Stomach smooth muscle (tissue), 2 donors: Measurements from ENCODE around the gene OLA1.
"Not testable (repeated sequence)": the region's sequence is repeated elsewhere in the genome, so short reads cannot be mapped to it uniquely, and the experiment has no call there.

Experiments used
- H3K27ac ChIP-seq: one replicate; pipeline ENCODE4 v1.7.0; 2013; ENCODE audit warnings: mild to moderate bottlenecking, low read length, inconsistent platforms
- H3K27me3 ChIP-seq, 2 donors: one replicate each; pipeline ENCODE4 v1.7.0; 2013; ENCODE audit warnings: low read length in 2 of 2; ENCODE audit not compliant: insufficient read depth in 2 of 2, control insufficient read depth in 1 of 2
- H3K36me3 ChIP-seq, 2 donors: one replicate each; pipeline ENCODE4 v1.7.0; 2013; ENCODE audit warnings: low read length in 2 of 2; ENCODE audit not compliant: control insufficient read depth in 2 of 2, insufficient read depth in 2 of 2
- H3K4me1 ChIP-seq: one replicate; pipeline ENCODE4 v1.7.0; 2013; ENCODE audit warnings: low read length; ENCODE audit not compliant: control insufficient read depth, insufficient read depth
- H3K4me3 ChIP-seq, 2 donors: one replicate each; pipeline ENCODE4 v1.7.0; 2013; ENCODE audit warnings: low read length in 2 of 2
- H3K9ac ChIP-seq, 2 donors: one replicate each; pipeline ENCODE4 v1.7.0; 2013; ENCODE audit warnings: low read length in 2 of 2, mild to moderate bottlenecking in 1 of 2
- H3K9me3 ChIP-seq, 2 donors: one replicate each; pipeline ENCODE4 v1.7.0; 2013; ENCODE audit warnings: low read length in 2 of 2; ENCODE audit not compliant: control insufficient read depth in 2 of 2
- donor health status: healthy.
- donor health status: Pancreatic carcinoma.

The OLA1 gene

DNA sequence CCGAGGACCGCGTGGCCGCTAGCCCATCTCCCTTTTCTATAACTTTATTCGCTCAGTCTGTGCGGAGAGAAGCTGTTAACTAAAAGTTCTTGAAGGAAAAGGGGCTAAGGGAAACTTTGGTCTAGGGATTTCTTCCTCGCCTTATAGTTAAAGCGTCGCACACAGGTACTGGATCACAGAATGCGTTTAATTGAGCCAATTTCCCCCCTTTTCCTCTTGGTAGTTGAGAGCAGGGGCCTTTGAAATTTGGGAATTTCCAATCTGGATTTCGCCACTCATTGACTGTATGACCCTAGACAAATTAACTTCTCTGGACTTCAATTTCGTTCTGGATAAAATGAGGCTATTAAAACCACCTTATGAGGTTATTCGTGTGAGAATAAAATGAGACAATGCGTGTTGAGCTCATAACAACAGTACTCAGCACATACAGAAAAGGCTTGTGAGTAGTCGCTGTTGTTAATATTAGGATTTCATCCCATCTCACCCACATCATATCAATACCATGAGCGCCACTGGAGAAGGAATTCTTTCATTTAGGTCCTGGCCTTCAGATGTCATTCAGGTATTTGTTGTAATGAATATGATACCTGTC lies 763 bp upstream of the OLA1 start:
- peak overlapping the region; percentile 78 to 85 for H3K9ac ChIP-seq
- no peaks in the 10 kb centered on the region for H3K27me3 ChIP-seq
- H3K36me3 ChIP-seq: no peaks in the 10 kb centered on the region
- H3K4me1 ChIP-seq: peaks cover 9% of the 10 kb centered on the region
- H3K4me3 ChIP-seq: peak overlapping the region; percentile 75 to 86
- H3K9me3 ChIP-seq: no peaks in the 10 kb centered on the region
- H3K27ac ChIP-seq: peak overlapping the region; percentile 66

DNA sequence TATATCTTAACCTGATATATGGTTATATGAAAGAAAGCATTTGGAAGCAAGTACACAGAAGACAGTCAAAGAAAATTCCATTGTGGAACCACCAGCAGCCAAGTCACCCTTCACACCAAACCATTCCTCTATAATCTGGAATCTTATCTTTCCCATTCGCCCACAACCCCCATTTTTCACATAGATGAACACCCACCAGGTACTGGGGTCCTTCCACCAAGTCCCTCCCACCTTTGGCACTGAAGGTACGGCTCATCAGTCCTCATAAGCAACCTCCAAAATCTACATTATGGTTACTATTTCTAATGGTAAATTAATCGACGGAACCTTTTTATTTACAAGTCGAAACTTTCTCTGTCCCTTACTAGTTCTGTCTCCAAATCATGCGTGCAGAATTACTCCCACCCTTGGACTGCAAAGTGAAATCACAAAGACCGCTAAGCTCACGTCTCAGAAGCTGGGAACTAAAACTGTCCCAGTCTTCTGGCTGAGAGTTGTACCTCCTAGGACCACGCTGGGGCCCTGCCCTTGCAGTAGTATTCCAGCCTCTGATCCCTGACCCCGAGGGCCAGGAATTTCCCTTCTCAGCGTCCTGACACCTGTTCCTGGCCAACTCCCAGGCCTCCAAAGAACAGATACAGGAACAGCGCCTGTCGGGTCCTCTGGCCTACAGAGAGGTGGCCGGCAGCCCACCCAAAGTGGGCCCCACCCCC lies 702 bp downstream of the OLA1 start:
- Histone ChIP-seq H3K4me3 (peak overlapping the region; percentile 82 to 86), H3K27ac (peak overlapping the region; percentile 66), H3K36me3 (no peaks in the 10 kb centered on the region), H3K4me1 (peaks cover 9% of the 10 kb centered on the region), H3K27me3 (no peaks in the 10 kb centered on the region), H3K9ac (peak overlapping the region; percentile 71 to 78), H3K9me3 (no peaks in the 10 kb centered on the region)

DNA sequence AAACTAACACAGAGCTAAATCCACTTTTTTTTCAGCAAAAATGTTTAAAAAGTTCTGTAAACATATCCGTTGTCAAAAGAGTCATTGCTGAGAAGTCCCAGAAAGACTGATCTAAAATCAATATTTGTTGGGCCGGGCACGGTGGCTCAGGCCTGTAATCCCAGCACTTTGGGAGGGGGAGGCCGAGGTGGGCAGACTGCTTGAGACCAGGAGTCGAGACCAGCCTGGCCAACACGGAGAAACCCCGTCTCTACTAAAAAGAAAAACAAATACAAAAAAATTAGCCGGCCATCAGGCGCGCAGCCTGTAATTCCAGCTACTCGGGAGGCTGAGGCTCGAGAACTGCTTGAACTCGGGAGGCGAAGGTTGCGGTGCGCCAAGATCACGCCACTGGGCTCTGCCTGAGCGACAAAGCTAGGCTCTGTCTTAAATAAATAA lies 1.4 kb downstream of the OLA1 start:
- H3K9ac ChIP-seq: no peak overlapping the region
- no peaks in the 10 kb centered on the region for H3K9me3 ChIP-seq
- H3K36me3 ChIP-seq: no peaks in the 10 kb centered on the region
- no peak overlapping the region for H3K4me3 ChIP-seq
- H3K4me1 ChIP-seq: peaks cover 9% of the 10 kb centered on the region
- no peak overlapping the region for H3K27ac ChIP-seq
- no peaks in the 10 kb centered on the region for H3K27me3 ChIP-seq

DNA sequence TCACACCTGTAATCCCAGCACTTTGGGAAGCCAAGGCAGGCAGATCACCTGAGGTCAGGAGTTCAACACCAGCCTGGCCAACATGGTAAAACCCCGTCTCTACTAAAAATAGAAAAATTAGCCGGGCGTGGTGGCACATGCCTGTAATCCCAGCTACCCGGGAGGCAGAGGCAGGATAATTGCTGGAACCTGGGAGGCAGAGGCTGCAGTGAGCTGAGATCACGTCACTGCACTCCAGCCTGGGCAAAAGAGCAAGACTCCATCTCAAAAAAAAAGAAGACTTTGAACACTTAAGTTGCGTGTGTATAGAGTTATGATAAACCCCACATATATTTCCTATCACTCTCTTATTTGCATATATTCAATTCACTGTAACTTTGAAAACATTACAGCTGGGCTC lies 2.7 kb downstream of the OLA1 start:
- not testable (repeated sequence) for H3K27ac ChIP-seq, H3K4me3 ChIP-seq, H3K4me1 ChIP-seq

DNA sequence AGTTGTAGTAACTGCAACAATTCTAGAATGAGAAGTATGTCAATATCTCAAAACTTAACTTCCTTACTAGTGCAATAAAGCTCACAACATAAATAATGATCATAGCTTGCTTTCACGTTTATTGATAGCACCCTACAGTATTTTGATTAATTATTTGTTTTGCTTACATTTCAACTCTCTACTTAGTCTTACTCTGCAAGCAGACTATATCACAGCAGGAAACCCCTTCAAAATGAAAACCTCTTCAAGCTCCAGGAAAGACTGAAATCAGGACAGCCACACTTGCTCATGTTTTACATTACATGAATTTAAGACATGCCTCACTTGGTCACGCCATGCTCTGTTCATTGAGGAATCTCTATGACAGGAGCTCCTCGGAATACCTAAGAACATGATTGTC lies 3.3 kb downstream of the OLA1 start:
- Histone ChIP-seq H3K27ac (no peak overlapping the region), H3K27me3 (no peaks in the 10 kb centered on the region), H3K4me3 (no peak overlapping the region), H3K9ac (no peak overlapping the region), H3K4me1 (peaks cover 9% of the 10 kb centered on the region), H3K9me3 (no peaks in the 10 kb centered on the region), H3K36me3 (no peaks in the 10 kb centered on the region)

More for the DNA sequence above, 2.7 kb downstream of the OLA1 start:
- not testable (repeated sequence) for H3K9me3 ChIP-seq, H3K9ac ChIP-seq, H3K27me3 ChIP-seq, H3K36me3 ChIP-seq

DNA sequence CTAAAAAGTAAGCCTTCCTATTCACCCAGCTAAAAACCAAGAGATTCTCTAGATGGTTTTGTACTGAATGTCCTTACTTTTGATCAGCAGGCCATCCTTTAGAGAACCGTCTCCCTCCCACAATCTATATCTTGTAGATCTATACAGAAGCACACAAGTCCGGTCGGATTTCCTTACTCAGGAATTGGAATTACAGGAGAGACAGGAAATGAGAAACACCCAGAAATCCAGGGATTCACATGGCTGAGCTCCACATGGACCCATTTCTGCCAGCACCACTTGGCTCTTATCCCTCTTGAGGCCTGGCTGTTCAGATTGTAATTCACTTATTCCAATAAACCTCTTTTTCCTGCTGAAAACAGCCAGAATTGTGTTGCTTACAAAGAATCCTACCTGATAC lies 4.5 kb downstream of the OLA1 start:
- H3K4me3 ChIP-seq: no peak overlapping the region
- H3K27ac ChIP-seq: no peak overlapping the region
- H3K9me3 ChIP-seq: no peaks in the 10 kb centered on the region
- no peaks in the 10 kb centered on the region for H3K27me3 ChIP-seq
- H3K9ac ChIP-seq: no peak overlapping the region
- peaks cover 9% of the 10 kb centered on the region for H3K4me1 ChIP-seq
- H3K36me3 ChIP-seq: no peaks in the 10 kb centered on the region

DNA sequence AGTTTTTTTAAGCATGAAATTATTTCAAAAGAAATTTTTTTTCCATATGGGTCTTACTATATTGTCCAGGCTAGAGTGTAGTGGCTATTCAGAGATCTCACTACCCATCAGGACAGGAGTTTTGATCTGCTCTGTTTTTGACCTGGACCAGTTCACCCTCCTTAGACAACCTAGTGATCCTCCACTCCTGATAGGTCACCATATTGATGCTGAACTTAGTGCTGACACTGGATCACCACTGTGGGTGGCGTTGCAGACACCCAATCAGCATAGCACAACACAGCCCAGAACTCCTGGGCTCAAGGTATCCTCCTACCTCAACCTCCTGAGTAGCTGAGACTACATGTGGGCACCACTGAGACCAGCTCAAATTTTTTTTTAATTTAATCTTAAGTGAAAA lies 8.2 kb downstream of the OLA1 start:
- Histone ChIP-seq H3K27me3 (no peaks in the 10 kb centered on the region), H3K4me1 (no peaks in the 10 kb centered on the region), H3K27ac (no peak overlapping the region), H3K9me3 (no peaks in the 10 kb centered on the region), H3K9ac (no peak overlapping the region), H3K4me3 (no peak overlapping the region), H3K36me3 (no peaks in the 10 kb centered on the region)

DNA sequence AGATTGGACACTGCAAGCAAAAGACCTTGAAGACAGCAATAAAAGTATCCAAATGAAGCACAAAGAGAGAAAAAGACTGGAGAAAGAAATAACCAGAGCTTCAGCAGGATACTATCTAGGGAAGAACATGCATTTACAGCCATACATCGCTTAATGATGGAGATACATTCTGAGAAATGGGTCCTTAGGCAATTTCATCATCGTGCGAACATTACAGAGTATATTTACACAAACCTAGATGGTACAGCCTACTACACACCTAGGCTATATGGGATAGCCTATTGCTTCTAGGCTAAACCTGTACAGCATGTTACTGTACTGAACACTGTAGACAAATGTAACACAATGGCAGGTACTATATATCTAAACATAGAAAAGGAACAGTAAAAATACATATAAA lies 11.9 kb downstream of the OLA1 start:
- no peak overlapping the region for H3K4me3 ChIP-seq
- no peak overlapping the region for H3K9ac ChIP-seq
- H3K27me3 ChIP-seq: no peaks in the 10 kb centered on the region
- H3K4me1 ChIP-seq: no peaks in the 10 kb centered on the region
- H3K36me3 ChIP-seq: no peaks in the 10 kb centered on the region
- H3K27ac ChIP-seq: no peak overlapping the region
- no peaks in the 10 kb centered on the region for H3K9me3 ChIP-seq

DNA sequence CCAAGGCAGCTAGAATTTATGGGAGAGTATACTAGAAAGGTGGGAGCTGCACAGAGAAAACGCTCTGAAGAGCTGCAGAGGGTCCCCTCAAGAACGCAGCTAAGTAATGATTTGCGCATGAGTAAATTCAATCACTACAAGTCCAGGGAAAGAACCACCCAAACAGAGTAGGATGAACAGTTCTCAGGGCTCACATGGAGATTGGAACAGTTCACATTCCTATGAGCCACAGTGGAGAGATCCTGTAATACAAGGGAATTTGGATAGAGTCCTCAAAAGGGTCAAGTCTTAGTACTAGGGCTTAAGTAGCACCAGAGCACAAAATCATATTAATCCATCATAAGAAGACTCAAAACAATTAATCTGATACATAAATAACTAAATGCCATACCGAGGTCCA lies 12.7 kb downstream of the OLA1 start:
- Histone ChIP-seq H3K27ac (no peak overlapping the region), H3K9me3 (no peaks in the 10 kb centered on the region), H3K36me3 (no peaks in the 10 kb centered on the region), H3K4me3 (no peak overlapping the region), H3K9ac (no peak overlapping the region), H3K27me3 (no peaks in the 10 kb centered on the region), H3K4me1 (no peaks in the 10 kb centered on the region)

DNA sequence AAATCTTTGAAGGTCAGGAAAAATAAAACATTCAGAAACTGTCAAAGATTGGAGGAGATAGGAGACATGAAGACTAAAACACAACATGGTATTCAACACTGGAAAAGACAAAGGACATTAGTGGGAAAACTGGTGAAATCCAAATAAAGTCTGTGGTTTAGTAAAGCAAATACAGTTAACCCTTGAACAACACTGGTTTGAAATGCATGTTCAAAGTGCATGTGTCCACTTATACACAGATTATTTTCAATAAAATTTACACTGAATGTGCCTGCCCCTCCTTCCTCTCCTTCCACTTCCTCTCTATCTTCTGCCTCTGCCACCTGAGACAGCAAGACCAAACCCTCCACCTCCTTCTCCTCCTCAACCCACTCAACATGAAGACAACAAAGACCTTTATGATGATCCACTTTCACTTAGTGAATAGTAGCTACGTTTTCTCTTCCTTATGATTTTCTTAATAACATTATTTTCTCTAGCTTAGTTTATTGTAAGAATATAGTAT lies 14.5 kb downstream of the OLA1 start:
- Histone ChIP-seq H3K36me3 (no peaks in the 10 kb centered on the region), H3K4me3 (no peak overlapping the region), H3K9me3 (no peaks in the 10 kb centered on the region), H3K4me1 (no peaks in the 10 kb centered on the region), H3K9ac (no peak overlapping the region), H3K27ac (no peak overlapping the region), H3K27me3 (no peaks in the 10 kb centered on the region)

DNA sequence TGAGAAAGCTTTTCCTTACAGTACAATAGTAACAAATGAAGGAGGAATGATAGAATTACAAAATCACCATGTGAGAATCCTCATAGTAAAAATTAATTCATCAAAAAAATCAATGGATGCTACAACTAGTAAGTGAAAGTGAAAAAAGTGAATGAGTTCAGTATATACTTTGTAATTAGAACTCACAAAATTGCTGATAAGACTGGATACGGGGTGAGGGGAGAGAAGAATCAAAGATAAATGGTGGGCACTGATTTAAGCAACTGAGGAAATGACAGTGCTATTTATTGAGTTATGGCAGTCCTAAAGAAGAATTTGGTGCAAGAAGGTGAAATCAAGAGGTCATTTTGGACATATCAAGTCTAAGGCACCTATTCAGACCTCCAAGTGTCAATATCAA lies 20.6 kb downstream of the OLA1 start:
- Histone ChIP-seq H3K4me1 (no peaks in the 10 kb centered on the region), H3K36me3 (peaks cover 0 to 3% of the 10 kb centered on the region in 2 donors), H3K27ac (no peak overlapping the region), H3K9me3 (no peaks in the 10 kb centered on the region), H3K4me3 (no peak overlapping the region), H3K9ac (no peak overlapping the region), H3K27me3 (no peaks in the 10 kb centered on the region)
